ENCODE data around the gene POLE4. TPM values are rescaled to one million over a fixed set of nuclear protein-coding genes. Genes with fewer than 3 reads are reported as not detected.
A peak's percentile ranks its signal among the peaks of the same experiment; 100 is the strongest.

The POLE4 gene
- total RNA-seq, 1 donor, result 20.7 TPM

- DNase-seq (ENCODE audit: low read depth), result no peak
- no peak for TF ChIP-seq CTCF (IDR thresholded peaks at IDR 0.05; ENCODE audit: insufficient read depth, low read depth, low read length)
- H3K4me3 ChIP-seq (ENCODE audit: low read depth, low read length), result peak overlapping the region; percentile 77
These were observed 786 bp downstream of the POLE4 start for GRCh38 chr2:74959106-74959751.

- no peak overlapping the region for H3K4me3 ChIP-seq (ENCODE audit: low read depth, low read length)
- no peak for DNase-seq (ENCODE audit: low read depth)
- TF ChIP-seq CTCF (IDR thresholded peaks at IDR 0.05; ENCODE audit: insufficient read depth, low read depth, low read length), result no peak
These were observed 8.4 kb downstream of the POLE4 start for GRCh38 chr2:74966887-74967286.

- DNase-seq (ENCODE audit: low read depth), result peak; percentile 38
- TF ChIP-seq CTCF (IDR thresholded peaks at IDR 0.05; ENCODE audit: insufficient read depth, low read depth, low read length), result no peak
- no peak overlapping the region for H3K4me3 ChIP-seq (ENCODE audit: low read depth, low read length)
These were observed 16.6 kb downstream of the POLE4 start for GRCh38 chr2:74975016-74975415.

- H3K4me3 ChIP-seq (ENCODE audit: low read depth, low read length), result no peak overlapping the region
- DNase-seq (ENCODE audit: low read depth), result no peak
- no peak for TF ChIP-seq CTCF (IDR thresholded peaks at IDR 0.05; ENCODE audit: insufficient read depth, low read depth, low read length)
These were observed 21.4 kb downstream of the POLE4 start for GRCh38 chr2:74979844-74980243.

DNA sequence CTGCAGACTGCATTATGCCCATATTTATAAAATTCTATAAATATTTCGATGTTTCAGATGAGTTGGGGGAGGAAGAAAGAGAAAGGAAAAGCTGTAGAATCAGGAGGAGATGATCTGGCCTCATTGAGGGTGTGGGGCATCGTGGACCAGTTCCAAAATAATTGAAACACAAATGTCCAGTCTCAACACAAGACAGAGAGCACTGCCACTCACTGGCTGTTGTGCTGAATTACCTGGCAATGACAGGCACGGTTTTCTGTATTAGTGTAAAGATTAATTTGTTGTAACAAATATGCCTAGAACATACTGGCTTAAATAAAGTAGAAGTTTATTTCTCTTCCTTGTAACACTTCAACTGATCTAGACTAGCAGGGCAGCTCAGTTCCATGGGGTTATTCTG, 24.1 kb downstream of the POLE4 start:
- no peak overlapping the region for H3K4me3 ChIP-seq (ENCODE audit: low read depth, low read length)
- no peak for TF ChIP-seq CTCF (IDR thresholded peaks at IDR 0.05; ENCODE audit: insufficient read depth, low read depth, low read length)
- no peak for DNase-seq (ENCODE audit: low read depth)

DNA sequence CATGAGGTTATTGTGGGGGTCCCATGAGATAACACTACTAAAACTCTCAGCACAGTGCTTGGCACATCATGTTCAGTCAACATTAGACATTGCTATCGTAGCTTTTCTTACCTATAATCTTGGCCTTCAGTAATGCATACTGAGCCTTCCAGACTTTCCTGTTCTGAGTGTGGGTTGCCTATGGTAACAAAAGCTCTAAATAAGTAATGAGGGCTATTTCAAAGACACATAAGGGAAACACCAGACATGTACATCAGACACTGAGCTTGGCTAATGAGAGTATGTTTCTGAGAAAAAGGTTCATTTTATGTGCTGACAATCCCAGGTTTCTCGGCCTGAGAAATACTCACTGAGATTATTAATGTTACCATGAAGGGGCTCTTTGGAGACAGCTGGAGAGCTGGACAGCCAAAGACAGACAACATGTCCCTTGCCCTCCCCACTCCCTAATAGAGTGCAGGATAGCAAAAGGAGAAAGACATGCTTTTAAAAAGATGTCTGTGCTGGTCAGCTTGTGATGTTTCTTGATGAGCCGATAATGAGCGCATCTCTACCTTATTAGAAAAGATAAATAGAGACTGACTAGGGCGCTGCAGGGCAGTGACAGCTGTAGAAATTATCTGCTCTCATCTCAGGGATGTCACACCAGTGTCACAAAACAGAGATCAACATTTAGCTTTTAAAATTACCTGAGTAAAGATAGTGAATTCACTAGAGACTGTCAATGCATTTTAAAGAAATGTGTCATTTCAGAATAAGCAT, 25.4 kb downstream of the POLE4 start:
- no peak overlapping the region for H3K4me3 ChIP-seq (ENCODE audit: low read depth, low read length)
- no peak for TF ChIP-seq CTCF (IDR thresholded peaks at IDR 0.05; ENCODE audit: insufficient read depth, low read depth, low read length)
- no peak for DNase-seq (ENCODE audit: low read depth)
